Stimulated activated CD4-positive, alpha-beta T cell treated with anti-CD3 and anti-CD28 coated beads, Interleukin-4, amount 100 ng/mL, for 24 hours (primary cell): ENCODE data around the gene HOTAIR.

Experiments used
- DNase-seq: peaks from one replicate; pipeline ENCODE4 v3.0.0-alpha.2; 2020

Gene HOTAIR

DNA sequence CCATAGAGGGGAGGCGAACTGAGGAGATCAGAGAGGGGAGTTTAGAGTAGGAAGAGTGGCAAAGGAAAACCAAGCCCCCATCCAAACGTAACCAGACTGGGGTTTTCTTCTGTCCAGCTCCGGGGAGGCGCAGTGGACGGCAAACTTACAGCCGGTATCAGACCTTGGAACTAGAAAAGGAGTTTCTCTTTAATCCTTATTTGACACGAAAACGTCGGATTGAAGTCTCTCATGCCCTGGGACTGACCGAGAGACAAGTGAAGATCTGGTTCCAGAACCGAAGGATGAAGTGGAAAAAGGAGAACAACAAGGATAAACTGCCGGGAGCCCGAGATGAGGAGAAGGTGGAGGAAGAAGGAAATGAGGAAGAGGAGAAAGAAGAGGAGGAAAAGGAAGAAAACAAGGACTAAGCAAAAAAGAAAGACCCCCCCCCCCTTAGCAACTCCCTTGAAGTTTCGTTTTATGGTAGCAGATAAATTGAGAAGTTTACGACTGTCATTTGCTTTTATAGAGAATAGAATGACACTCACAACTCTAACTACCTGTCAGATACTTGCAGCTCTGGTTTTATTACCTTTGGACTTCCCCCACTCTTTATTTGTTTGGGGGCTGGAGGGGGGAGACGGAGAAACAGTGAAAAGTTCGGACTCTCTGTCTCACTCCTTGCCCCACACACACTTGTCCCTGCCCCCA lies 36.4 kb upstream of the HOTAIR start:
- no peak for DNase-seq

DNA sequence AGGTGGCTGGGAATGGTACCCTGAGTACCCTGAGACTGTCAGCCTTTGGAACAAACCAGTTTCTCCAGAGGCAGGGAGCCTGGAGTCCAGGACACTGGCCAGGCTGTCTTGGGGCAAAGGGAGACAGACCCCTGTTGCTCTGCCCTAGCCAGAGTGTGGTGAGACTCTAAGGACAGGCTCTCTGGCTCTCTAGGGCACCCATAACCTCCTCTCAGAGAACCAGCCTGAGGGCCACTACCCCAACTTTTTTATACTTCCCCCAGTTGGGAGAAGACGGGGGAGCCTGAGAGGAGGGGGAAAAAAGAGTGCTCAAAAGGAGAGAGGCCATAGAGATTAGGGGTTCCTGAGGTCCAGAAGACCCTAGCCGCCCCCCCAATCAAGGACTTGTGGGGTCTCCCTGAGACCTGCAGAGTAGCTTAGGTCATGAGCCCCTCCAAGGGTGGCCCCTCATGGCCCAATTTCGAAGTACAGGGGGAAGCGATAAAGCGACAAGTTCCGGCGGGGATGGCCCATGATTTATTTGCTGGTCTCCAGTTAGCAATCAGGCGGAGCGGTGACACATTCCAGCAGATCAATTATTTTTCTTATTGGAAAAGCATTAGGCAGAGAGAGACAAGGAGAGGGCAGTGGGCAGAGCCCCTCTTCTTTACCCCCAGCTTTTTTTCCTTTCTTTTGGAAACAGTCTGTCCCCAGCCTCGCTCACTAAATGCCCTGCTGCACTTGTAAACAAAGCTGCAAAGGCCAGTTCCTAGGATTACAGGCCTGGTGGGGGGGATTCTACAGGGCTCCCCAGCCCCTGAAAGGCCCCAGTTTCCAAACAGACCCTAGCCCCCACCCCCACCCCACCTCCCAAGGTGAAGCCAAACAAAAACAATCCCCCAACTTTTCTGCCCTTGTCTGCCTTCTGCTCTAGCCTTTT lies 35.6 kb upstream of the HOTAIR start:
- no peak for DNase-seq

DNA sequence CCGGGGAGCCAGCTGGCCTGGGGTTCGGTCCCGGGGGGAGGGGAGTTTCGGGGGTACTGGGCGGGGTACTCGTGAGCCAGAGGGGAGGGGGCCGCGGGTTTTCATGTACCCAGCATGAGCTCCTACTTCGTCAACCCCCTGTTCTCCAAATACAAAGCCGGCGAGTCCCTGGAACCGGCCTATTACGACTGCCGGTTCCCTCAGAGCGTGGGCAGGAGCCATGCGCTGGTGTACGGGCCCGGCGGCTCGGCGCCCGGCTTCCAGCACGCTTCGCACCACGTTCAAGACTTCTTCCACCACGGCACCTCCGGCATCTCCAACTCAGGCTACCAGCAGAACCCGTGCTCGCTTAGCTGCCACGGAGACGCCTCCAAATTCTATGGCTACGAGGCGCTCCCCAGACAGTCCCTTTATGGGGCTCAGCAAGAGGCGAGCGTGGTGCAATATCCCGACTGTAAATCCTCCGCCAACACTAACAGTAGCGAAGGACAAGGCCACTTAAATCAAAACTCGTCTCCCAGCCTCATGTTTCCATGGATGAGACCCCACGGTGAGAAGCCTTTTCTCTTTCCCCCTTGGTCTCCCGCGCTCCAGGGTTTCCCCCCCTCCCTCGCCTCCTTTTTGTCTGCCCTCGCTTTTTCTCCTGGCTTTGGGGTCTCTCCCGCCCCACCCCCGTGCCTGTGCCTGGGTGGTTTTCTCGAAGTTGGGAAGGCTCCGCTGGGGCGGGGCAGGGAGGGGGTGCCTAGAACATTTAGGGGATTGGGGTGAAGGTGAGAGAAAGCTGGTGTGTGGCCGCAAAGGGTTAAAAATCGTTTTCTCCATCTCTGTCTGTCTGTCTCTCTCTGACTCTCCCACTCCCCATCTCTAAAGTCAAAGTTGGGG lies 34.7 kb upstream of the HOTAIR start:
- DNase-seq = peak; percentile 28

DNA sequence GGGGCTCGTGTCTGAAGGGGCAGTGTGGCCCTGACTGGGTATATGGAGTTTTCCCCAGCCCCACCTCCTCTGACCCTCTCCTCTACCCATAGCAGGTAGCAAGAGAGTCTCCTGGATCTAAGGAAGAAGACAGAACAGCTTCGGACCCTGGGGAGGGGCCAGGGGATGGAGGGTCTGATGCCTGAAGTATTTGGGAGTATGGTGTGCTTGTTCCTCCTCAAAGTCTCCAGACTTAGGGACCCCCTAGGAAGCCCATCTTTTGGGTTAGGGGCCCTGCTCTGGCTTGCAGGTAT lies 33.5 kb upstream of the HOTAIR start:
- DNase-seq = no peak

DNA sequence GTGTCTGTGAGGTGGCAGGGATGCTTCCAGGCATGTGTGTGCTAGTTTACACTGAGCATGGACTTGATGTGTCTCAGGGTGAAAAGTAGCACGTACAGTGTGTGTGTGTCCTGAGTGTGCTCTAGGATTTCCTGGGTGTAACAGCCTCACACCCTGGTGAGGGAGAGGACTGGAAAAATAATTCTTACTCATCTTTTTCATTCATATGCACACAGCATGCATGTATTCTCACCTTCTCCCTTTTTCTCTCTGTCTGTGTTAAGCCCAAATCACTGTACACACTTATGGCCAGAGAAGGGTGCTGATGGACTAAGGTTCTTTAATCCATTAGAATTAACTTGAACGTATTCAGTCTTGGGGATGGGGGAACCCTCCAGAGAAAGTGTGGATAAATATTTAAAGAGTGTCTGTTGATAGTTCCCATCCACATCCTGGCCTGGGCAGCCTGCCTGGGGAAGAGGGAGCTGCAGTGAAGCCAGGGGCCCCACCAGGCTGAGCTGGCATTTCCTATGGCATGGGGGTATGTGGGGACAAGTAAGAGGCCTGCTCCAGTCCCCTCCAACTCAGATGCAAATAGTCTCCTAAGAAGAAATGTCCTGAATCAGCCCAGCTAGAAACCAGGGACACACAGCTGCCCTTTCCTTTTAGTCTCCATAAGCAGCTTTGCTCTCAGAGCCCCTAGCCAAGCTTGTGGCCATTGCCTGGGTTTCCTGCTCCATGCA lies 32.9 kb upstream of the HOTAIR start:
- no peak for DNase-seq

DNA sequence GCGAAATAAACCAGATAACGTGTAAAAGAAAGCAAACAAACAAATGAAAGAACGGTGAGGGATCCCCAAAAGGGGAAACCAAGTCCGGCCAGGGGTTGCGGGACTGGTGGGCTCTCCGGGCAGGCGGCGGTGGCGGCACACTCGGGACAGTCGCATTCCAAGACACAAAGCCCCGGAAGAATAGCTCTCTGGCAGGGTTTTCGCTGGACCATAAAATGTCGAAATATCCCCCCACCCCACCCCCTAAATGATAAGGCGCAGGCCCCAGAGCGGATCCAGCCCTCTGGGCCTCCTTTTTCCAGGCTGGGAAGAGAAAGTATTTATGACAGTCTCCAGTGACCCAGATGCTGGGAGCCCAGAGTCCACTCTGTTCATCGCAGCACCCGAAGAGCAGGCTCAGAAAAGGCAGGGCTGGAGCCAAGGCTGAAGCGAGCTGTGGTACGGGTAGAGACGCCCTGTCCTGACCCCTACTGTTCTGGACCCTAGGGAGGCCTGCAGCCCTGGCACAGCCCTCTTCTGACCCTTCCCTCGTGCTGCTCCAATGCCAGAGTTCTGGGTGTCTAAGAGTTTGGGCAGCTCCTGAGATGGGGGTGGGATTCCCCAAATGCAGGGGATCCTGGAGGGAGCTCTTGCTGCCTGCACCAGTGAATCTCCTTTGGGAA lies 31.9 kb upstream of the HOTAIR start:
- no peak for DNase-seq

DNA sequence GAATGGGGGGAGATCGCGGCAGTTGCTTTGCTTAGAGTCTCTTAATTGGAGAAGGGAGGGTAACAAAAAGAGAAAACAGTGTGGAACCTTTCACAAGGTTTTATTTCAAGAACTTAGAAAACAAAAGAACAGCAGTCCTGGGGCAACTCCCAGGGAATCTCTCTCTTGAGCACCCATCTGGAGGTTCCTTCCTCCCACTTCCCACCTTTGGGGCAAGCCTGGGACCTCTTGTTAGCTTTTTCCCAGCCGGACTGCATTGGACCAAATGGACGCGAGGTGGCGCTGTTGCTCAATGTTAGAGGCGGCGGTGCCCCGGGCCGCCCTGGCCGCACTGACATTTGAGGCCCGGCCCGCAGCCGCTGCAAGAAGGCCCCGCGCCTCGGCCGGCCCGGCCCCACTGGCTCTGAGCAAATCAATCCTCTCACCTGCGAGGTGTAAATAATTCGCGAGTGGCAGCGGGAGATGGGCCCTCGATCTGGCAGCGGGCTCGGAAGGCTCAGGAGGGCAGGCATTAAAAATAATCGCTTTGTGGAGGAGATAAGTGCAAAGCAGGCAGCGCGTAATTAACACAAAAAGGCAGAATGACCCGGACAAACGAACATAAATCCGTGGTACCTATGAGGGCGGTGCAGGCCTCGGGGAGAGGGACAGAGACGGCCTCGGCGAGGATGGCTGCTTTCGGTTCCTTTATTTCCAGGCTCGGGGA lies 31.3 kb upstream of the HOTAIR start:
- peak; percentile 87 for DNase-seq

DNA sequence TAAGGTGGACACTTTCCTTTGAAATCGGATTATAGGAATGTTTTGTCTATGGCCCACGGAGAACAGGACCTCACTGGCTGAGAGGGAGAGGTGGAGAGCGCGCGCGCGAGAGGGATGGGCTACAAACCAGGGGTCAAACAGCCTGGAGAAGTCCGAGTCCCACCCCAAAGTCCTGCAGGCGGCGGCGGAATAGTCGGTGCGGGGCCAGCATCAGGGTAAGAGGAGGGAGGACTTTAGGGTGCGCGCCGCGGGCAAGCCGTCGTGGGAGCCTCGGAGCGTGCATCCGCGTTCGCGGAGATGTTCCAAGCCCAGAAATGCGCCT lies 30.7 kb upstream of the HOTAIR start:
- DNase-seq = no peak

DNA sequence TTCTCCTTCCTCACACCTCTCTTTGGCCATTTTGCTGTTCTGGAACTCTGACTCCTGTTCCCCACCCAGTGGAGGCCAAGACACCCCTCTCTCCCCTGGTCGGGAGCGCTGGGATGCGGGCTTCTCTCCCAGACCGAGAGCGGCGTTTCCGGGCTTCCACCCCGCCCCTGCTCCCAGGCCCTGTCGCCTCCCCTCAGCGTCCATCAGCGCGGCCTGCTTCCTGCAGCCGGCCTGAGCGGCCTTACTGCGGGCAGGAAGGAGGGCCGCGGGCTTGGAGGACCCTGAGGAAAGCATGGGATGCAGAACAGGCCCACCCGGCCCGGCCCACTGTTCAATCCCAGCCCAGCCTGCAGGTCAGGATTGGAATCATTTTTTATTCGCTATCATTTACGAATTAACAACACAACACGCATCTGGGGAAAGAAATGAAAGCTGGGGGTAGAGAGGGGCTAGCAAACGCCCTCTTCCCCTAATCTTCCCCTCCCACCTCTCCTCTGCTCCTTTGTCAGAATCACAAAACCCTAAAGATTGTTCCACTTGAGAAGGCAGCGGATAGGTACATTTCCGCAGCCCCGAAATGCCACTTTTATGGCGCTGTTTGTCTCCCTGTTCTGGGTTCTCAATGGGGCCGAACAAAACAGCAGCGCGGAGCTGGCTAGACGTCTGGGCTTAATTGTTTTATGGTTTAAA lies 30.2 kb upstream of the HOTAIR start:
- no peak for DNase-seq

DNA sequence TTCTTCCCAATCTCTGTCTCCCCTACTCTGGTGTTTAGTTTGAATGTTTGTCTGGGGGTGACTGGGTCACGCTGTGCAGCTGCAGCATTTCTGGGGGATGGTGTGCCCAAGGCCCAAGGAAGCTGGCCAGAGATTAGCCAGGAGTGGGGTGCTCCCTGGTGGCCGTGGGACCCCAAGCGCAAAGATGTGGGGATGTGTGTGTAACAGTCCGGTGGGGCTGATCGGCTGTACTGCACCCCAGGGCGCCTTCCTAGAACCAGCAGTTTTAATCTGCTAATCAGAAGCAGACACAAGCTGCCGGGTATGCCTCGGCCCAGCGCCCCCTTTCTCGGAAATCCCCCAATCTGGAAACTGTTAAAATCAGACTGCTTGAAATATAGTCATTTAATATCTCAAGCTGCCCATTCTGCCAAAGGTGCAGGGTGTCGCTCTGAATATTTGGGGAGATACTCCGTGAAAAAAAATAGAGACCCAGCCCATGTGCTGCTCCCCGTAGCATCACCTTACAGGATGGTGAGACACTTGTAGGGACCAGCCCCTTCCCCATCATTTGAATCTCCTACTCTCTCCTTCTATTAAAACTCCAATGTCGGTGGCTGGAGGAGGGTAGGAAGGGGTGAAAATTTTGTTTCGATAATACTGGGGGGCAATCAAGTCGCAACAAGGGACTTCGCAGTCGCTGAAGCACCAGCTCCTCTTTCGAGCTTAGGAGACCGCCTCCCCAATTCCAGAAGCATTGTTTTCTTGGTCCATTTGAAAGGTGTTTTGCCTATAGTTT lies 29.5 kb upstream of the HOTAIR start:
- DNase-seq = no peak

DNA sequence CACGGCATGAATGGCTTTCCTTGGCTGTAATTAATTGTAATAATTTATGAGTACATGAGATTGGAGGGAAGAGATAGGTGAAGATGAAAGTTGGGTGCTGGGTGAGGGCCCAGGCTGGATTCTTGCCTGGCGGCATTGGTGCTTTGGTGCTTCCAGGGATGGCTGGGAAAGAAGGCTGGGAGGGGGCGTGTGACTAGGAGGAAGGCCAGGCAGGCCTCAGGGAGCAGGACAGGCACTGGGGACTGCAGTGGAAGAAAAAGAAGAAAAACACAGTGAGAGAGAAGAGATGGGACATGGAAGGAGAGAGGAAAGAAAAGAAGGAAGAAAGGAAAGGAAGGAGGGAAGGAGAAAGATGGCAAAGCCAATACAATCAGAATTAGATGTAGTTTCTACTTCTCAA lies 28.9 kb upstream of the HOTAIR start:
- no peak for DNase-seq

DNA sequence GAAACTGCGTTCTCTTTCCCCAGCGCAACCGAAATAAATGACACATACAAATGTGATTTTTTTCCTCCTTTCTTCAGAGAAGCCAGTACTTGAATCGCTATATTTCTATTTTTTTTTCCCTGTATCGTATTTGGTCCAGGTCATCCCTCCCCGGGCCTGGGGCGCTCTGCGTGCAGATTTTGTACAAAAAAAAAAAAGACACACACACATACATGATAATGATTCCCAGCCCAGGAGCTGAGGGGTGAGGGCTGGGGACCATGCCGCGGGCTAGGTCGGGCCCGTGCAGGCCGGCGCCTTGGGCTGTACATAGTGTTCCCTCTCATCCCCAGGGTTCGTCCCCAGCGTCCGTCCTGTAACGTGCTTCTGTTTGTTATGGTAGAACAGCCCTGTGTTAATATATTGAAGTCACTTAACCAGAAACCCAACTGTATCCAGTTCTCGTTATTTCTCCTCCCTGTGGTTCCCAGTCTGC lies 28.2 kb upstream of the HOTAIR start:
- DNase-seq = no peak

DNA sequence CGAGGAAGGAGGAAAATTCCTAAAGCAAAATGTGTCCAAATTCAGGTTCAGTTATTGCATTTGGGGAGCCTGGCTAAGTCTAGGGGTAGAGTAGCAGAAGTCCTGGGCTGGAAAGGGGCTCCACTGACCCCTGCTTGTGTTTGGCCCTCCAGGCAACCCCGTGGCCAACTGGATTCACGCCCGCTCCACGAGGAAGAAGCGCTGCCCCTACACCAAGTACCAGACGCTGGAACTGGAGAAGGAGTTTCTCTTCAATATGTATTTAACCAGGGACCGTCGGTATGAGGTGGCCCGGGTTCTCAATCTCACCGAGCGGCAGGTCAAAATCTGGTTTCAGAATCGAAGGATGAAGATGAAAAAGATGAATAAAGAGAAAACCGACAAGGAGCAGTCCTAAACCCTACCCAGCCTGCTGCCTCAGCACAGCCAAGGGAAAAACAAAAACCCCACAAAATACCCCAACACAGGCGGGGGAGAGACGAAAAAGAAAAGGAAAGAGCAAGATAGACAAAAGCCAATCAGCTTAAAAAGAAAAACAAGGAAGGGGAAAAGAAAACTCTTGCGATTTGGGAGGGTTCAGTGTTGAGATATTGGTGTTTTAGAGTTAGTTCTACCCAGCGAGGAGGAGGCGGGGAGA lies 27.6 kb upstream of the HOTAIR start:
- DNase-seq = no peak

DNA sequence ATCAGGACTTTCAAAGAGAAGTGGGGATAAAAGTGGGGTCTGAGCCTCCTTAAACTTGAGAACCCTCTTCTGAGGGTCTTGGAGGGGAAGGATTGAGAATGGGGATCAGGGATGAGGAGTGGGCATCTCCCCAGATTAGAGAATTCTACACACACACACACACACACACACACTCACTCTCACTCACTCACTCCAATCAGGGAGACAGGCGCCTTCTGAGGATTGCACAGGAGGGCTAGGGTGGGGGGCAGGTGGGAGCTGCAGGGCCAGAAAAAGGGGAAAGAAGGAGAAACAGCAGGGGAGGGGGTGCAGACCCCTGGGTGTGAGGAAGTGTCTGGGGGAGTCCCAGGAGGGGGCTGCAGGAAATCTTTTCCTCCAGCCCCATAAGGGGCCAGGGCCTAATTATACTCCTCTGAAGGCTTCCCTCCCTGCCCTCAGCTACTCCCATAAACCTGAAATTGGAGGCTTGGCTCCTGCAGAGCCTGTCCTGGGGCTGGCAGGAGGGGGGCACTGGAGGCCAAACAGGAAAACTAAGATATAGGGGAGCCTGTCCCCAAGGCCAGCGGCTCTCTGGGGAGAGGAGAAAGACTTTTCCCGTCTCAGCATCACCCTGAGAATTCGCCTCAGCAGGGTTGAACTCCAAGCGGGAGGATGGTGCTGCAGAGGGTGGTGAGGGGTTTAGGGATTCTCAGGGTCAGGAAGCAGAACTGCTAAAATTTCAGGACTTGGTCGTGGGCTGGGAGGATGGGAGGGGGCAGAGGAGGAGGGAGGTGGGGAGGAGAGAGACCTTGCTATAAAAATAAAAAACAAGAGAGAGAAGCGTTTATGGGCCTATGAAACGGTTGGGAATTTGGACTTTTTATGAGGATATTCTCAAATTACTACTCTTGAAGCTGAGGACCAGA lies 26.8 kb upstream of the HOTAIR start:
- DNase-seq = no peak

DNA sequence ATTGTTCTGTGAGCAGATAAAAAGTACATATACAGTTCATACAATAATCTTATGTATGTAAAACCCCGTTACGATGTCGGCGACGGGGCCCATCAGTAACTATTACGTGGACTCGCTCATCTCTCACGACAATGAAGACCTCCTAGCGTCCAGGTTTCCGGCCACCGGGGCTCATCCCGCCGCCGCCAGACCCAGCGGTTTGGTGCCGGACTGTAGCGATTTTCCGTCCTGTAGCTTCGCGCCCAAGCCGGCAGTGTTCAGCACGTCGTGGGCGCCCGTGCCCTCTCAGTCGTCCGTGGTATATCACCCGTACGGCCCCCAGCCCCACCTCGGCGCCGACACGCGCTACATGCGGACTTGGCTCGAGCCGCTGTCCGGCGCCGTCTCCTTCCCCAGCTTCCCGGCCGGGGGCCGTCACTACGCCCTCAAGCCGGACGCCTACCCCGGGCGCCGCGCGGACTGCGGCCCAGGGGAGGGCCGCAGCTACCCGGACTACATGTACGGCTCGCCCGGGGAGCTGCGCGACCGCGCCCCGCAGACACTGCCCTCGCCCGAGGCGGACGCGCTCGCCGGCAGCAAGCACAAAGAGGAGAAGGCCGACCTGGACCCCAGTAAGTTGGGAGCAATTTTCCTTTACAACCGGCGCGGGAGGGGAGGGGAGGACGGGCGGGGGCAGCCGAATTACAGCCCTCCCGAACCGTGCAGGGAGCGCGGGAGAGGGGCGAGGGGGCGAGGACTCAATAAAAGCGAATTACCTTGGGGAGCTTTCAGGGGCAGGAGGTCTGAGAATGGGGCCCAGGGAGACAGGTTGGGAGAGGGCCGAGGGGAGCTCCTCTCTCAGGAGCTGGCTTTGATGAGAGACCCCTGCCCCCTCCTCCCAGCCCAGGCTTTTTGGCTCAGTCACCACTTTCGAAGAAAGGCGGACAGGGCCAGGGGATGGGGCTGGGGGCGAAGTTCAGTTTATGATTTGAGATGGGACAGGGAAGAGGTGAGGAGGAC lies 25.7 kb upstream of the HOTAIR start, which contains the start of gene HOXC9:
Gene HOXC9 (plus strand): TSS at position 46 of the 999 bp plus-strand sequence. CDS start 28 bp downstream, at position 74.
- no peak for DNase-seq

DNA sequence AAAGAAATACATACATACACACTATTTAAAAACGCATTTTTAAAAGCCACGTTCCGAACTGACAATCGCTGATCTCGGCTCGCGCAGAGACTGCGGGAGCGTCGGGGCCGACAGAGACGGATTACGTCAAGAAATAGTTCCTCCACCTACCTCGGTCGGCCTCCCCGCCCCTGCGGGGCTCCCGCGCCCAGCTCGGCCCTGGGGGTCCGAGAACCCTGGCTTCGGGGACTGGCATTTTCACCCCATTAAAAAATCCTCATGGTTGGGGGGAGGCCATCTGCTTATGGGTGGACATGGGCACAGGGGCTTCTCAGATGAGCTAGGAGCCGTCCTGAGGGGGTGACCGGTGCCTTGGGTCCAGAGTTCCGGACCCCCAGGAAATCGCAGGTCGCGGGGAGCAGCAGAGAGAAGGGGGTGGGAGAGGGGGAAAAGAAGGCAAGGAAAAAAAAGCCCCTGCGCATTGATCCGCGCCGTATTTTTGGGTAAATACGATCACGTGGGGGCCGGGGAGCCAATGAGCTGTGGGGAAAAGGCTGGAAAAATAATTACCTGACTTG lies 24.9 kb upstream of the HOTAIR start:
- DNase-seq = no peak

DNA sequence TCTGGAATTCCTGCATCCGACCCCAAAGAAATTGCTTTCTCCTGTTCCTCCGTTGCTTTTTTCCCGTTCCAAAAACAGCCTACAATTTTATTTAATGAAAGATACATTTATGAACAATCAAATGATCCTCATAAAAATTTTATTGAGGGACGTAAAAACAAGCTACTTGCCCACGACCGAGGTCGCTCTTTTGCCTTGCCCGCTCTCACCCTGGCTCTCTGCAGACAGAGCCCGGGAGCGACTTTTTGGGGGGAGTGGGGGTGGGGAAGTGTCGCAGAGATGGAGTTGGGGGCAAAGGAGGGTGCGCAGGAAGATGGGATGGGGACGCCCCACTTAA lies 24.1 kb upstream of the HOTAIR start:
- DNase-seq = no peak
